HG03097 (cell line): ENCODE results near the gene LRRC47.

Source experiments
- ATAC-seq: cut with Tn5 transposase; IDR thresholded peaks from one replicate; pipeline ENCODE4 v1.9.1; 2021; ENCODE audit not compliant: unreplicated experiment, low FRiP score

Gene LRRC47

GRCh38 chr1:3735027-3735681 lies 61.1 kb downstream of the LRRC47 start:
- no peak for ATAC-seq

DNA sequence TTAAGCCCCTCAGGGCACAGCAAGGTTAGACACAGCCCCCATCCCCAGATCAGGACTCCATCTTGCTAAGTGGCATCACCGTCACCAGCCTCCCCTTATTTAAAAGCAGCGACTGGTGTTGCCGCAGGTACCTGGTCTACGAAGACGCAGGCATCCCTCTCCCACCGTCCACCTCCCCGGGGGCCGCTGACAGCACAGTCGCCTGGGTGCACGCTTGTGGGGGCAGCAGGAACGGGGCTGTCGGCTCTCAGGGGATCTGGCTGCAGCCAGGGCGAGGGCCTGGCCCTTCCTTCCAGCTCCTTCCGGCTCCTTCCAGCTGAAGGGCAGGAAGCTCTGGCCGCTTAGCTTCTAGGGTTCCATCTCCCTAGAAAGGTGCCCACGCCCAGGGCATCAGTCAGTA lies 61.7 kb downstream of the LRRC47 start:
- no peak for ATAC-seq

DNA sequence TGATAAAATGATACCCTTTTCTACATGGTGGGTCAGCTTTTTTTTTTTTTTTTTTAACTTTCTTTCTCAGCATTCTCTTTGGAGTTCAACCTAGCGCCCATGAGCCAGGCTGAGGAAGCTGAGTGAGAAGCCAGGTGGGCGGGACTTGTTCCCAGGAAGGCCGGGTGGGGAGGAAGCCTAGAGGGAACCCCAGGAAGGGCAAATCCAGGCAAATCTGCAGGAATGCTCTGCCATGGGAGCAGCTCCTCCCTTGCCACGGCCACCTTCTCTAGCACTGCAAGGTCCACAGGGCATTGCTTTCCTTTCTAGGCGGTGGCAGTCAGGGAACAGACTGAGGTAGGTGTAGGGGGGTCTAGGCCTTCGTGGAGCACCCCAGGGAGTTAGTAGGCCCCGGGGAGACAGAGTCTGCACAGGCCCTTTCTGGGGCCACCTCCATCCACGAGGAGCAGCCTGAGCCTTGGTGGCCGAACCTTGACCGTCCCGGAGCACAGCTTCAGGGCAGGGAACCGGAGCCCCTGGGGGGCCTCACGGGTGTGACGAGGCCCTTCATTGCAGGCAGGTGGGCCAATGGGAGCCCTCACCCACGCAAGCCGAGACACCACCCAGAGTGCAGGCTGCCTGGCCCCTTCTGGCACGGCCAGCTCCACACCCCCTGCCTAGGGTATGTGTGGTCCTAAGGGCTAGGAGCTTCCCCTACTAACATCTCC lies 62.3 kb downstream of the LRRC47 start:
- no peak for ATAC-seq

GRCh38 chr1:3733094-3733882 lies 63.0 kb downstream of the LRRC47 start:
- no peak for ATAC-seq

DNA sequence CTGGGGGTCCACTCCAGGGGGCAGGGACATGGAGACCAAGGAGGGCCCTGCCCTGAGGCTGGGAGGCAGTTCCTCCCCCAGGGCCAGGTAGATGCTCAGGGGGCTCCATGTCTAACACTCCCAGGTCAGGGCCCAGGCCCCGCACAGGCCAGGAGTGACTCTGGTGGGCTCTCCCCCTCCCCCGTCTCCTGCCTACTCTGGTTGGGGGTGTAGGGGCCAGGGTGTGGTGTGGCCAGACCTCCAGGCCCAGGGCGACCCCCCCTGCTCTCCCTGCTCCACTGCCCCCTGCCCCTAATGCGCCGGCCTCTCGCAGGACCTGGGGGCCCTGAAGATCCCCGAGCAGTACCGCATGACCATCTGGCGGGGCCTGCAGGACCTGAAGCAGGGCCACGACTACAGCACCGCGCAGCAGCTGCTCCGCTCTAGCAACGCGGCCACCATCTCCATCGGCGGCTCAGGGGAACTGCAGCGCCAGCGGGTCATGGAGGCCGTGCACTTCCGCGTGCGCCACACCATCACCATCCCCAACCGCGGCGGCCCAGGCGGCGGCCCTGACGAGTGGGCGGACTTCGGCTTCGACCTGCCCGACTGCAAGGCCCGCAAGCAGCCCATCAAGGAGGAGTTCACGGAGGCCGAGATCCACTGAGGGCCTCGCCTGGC lies 63.7 kb downstream of the LRRC47 start:
- ATAC-seq, result no peak

- no peak for ATAC-seq
Measured at GRCh38 chr1:3731583-3732433, 64.5 kb downstream of the LRRC47 start.

DNA sequence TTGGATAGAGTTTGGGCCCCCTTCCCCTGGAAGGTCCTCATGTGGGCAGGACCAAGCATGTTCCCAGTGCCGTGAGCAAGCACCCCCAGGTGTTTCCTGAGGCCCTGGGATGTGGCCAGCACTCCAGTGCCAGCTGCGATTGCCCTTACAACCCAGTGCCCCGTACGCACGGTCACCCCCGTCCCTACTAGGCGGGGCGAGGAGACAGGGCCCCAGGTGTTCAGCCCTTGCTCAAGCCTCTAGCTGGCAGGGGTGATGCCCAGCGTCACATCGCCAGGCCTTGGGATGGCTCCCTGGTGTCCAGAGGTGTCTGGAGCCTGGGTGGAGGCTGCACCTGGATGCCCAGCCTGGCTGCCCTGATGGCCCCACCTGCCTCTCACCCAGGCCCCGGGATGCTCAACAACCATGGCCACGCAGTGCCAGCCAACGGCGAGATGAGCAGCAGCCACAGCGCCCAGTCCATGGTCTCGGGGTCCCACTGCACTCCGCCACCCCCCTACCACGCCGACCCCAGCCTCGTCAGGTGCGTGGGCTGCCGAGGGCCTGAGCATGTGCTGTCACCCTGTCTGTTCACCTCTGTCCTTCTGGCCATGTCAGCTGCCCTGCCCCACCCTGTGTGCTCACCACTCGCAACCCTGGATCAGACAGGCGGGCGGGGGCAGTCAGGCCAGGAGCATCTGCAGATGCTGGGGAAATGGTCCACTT lies 65.6 kb downstream of the LRRC47 start:
- ATAC-seq, result no peak

GRCh38 chr1:3729594-3730542 lies 66.4 kb downstream of the LRRC47 start:
- ATAC-seq, result no peak
